ENCODE results near the gene FXN.

DNA sequence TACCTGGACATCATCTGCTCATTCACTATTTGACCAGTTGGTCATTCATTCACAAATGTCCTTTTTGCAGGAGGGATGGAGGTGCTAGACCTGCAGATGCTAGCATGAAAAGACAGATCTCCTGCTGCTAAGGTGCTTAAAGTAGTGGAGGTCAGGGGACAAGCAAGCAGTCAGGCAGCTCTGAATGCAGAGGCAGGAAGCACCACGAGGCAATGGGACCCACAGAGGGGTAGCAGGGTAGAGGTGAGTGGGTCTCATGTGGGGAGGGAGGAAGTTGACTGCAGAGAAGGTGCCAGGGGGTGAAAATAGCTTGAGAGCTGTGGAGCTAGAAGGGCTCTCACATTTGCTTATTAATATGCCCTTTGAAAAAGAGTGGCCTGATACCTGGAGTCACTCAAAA, 25.2 kb downstream of the FXN start:
- no peak for TF ChIP-seq POLR2A (IDR thresholded peaks at IDR 0.05)
- TF ChIP-seq, protein P1, sequence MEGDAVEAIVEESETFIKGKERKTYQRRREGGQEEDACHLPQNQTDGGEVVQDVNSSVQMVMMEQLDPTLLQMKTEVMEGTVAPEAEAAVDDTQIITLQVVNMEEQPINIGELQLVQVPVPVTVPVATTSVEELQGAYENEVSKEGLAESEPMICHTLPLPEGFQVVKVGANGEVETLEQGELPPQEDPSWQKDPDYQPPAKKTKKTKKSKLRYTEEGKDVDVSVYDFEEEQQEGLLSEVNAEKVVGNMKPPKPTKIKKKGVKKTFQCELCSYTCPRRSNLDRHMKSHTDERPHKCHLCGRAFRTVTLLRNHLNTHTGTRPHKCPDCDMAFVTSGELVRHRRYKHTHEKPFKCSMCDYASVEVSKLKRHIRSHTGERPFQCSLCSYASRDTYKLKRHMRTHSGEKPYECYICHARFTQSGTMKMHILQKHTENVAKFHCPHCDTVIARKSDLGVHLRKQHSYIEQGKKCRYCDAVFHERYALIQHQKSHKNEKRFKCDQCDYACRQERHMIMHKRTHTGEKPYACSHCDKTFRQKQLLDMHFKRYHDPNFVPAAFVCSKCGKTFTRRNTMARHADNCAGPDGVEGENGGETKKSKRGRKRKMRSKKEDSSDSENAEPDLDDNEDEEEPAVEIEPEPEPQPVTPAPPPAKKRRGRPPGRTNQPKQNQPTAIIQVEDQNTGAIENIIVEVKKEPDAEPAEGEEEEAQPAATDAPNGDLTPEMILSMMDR (IDR thresholded peaks at IDR 0.05) = no peak
